ENCODE measurements around the gene NDUFS6. TPM values are rescaled to one million over a fixed set of nuclear protein-coding genes. Genes with fewer than 3 reads are reported as not detected.

Gene NDUFS6
- total RNA-seq, 1 donor from 2014 or later = 26.7 TPM

DNA sequence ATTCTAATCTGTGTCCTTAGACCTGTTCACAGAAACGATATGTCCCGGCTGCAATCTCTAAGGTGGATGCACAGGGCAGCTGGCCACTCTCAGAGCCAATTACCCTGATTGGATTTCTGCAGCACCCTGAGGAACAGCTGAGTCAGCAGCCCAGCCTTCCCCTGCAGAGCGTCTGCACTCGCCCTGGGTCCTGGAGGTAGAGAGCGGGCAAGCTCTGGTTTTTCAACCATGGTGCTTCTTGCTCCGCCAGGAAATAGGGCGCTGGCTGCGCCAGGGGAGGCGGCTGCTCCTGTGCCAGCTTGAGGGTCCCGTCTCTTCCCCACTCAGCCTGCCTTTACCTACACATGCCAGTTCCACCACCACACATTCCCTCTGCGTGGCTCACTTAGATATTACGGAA lies 19.2 kb downstream of the NDUFS6 start:
- peaks cover 15% of the 10 kb centered on the region for H3K9me3 Mint-ChIP-seq
- peaks cover 66% of the 10 kb centered on the region for H3K36me3 Mint-ChIP-seq
- no peaks in the 10 kb centered on the region for H3K27me3 Mint-ChIP-seq (ENCODE audit: low read depth)
- no peaks in the 10 kb centered on the region for H3K4me1 Mint-ChIP-seq
- no peak for TF ChIP-seq CTCF (IDR thresholded peaks at IDR 0.05; ENCODE audit: unreplicated experiment)
- DNase-seq (ENCODE audit: low spot score in 2 of 2, unreplicated experiment in 2 of 2) = no peak
- H3K4me3 Mint-ChIP-seq = no peak overlapping the region
- H3K27ac Mint-ChIP-seq = no peak overlapping the region

- H3K27me3 Mint-ChIP-seq (ENCODE audit: low read depth) = no peaks in the 10 kb centered on the region
- no peak for TF ChIP-seq CTCF (IDR thresholded peaks at IDR 0.05; ENCODE audit: unreplicated experiment)
- H3K4me3 Mint-ChIP-seq = no peak overlapping the region
- DNase-seq (ENCODE audit: low spot score in 2 of 2, unreplicated experiment in 2 of 2) = no peak
- H3K27ac Mint-ChIP-seq = no peak overlapping the region
- H3K9me3 Mint-ChIP-seq = peaks cover 15% of the 10 kb centered on the region
- H3K36me3 Mint-ChIP-seq = peaks cover 66% of the 10 kb centered on the region
- H3K4me1 Mint-ChIP-seq = no peaks in the 10 kb centered on the region
These were observed 19.7 kb downstream of the NDUFS6 start for GRCh38 chr5:1820926-1821325.

DNA sequence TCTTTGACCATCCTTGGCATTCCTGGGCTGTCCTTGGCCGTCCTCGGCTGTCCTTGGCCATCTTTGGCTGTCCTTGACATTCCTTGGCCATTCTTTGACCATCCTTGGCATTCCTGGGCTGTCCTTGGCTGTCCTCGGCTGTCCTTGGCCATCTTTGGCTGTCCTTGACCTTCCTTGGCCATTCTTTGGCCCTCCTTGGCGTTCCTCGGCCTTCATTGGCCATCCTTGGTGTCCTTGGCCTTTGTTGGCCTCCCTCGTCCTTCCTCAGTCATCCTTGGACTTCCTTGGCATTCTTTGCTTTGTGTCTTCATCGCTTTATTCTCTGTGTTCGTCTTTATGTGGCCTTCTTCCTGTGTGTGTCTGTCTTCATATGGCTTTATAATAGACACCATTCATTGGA lies 20.7 kb downstream of the NDUFS6 start:
- H3K9me3 Mint-ChIP-seq = peaks cover 15% of the 10 kb centered on the region
- H3K36me3 Mint-ChIP-seq = peaks cover 61% of the 10 kb centered on the region
- H3K4me3 Mint-ChIP-seq = no peak overlapping the region
- H3K4me1 Mint-ChIP-seq = no peaks in the 10 kb centered on the region
- no peak for TF ChIP-seq CTCF (IDR thresholded peaks at IDR 0.05; ENCODE audit: unreplicated experiment)
- H3K27me3 Mint-ChIP-seq (ENCODE audit: low read depth) = no peaks in the 10 kb centered on the region
- no peak for DNase-seq (ENCODE audit: low spot score in 2 of 2, unreplicated experiment in 2 of 2)
- H3K27ac Mint-ChIP-seq = no peak overlapping the region

DNA sequence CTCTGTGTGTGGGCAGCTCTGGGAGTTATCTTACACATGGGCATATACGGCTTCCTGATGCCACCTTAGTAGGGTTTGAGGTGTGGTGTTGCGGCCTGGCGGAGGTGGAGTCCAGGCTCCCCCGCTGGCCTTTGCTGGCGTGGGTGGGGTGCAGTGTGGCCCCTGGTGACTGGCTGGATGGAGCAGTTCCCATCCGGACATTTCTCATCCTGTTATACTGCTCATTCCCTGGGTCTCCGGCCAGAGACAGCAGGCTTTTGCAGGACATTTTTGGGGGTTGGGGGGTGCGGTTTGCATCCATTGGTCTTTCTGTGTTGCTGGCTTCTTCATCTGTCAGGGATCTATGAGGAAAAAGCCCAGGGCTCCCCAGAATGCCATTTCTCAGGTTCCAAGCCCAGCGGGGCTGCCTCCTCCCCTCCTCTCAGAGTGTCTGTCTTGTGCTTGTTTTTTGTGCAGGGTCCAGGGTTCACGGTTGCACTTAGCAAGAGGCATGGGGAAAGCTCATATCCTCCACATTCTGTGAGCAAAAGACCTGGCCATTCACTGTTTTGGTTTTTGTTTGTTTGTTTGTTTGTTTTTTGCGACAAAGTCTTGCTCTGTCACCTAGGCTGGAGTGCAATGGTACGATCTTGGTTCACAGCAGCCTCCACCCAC lies 22.3 kb downstream of the NDUFS6 start:
- DNase-seq (ENCODE audit: low spot score in 2 of 2, unreplicated experiment in 2 of 2) = no peak
- no peak overlapping the region for H3K4me3 Mint-ChIP-seq
- H3K27me3 Mint-ChIP-seq (ENCODE audit: low read depth) = no peaks in the 10 kb centered on the region
- no peak for TF ChIP-seq CTCF (IDR thresholded peaks at IDR 0.05; ENCODE audit: unreplicated experiment)
- peaks cover 9% of the 10 kb centered on the region for H3K9me3 Mint-ChIP-seq
- H3K27ac Mint-ChIP-seq = no peak overlapping the region
- H3K4me1 Mint-ChIP-seq = no peaks in the 10 kb centered on the region
- peaks cover 46% of the 10 kb centered on the region for H3K36me3 Mint-ChIP-seq

DNA sequence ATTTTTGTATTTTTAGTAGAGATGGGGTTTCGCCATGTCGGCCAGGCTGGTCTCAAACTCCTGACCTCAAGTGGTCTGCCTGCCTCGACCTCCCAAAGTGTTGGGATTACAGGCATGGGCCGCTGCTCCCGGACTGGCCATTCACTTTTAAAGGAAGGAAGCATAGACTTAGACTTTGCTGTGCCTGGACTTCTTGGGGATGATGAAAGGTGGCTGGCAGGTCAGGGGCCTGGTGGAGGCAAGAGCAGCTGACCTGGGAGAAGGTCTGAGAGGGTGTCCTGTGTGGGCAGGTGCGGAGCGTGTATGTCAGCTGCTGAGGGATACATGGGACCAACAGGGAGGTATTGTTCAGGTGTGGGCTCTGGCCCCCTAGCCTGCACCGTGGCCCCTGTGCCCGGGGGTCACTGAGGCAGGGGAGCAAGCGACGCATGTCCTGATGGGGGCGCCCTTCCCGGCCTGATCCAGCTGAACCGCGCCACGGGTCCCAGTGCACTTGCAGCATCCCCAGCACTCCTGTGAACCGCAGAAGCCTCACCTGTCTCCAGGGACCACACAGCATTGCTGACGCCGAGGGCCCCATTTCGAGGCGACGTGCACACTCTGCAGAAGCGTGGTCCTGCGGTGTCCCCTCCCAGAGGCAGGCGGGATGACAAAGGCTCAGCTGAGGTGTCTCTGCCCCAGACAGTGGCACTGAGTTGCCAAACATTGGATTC lies 23.1 kb downstream of the NDUFS6 start:
- DNase-seq (ENCODE audit: low spot score in 2 of 2, unreplicated experiment in 2 of 2) = no peak
- peaks cover 2% of the 10 kb centered on the region for H3K9me3 Mint-ChIP-seq
- TF ChIP-seq CTCF (IDR thresholded peaks at IDR 0.05; ENCODE audit: unreplicated experiment) = no peak
- H3K4me1 Mint-ChIP-seq = no peaks in the 10 kb centered on the region
- no peaks in the 10 kb centered on the region for H3K27me3 Mint-ChIP-seq (ENCODE audit: low read depth)
- H3K4me3 Mint-ChIP-seq = no peak overlapping the region
- H3K36me3 Mint-ChIP-seq = peaks cover 39% of the 10 kb centered on the region
- H3K27ac Mint-ChIP-seq = no peak overlapping the region

Measured in mesothelial cell of epicardium (in vitro differentiated cells).